GM04504 (cell line): ENCODE measurements around the gene RGL1.

Source experiments
- DNase-seq: peaks from one replicate; pipeline ENCODE4 v3.0.0-alpha.2; 2012; ENCODE audit warnings: low read depth

RGL1 gene

GRCh38 chr1:183958958-183959357 is 154.0 kb downstream of the RGL1 start:
- no peak for DNase-seq

GRCh38 chr1:183961132-183961531 is 156.2 kb downstream of the RGL1 start:
- no peak for DNase-seq

- no peak for DNase-seq
Measured at GRCh38 chr1:183962903-183963302, 158.0 kb downstream of the RGL1 start.

GRCh38 chr1:183965726-183966125 is 160.8 kb downstream of the RGL1 start:
- no peak for DNase-seq

GRCh38 chr1:183966487-183966886 is 161.6 kb downstream of the RGL1 start:
- DNase-seq: no peak

- DNase-seq: no peak
Measured at GRCh38 chr1:183967914-183968313, 163.0 kb downstream of the RGL1 start.

GRCh38 chr1:183968386-183968785 is 163.5 kb downstream of the RGL1 start:
- no peak for DNase-seq

GRCh38 chr1:183970516-183971300 is 165.8 kb downstream of the RGL1 start:
- DNase-seq: no peak

- DNase-seq: no peak
Measured at GRCh38 chr1:183975651-183976050, 170.7 kb downstream of the RGL1 start.

GRCh38 chr1:183977717-183978116 is 172.8 kb downstream of the RGL1 start:
- no peak for DNase-seq
